Skin of body (tissue), 2 donors: Measurements from ENCODE around the gene MYH10. TPM values are rescaled to one million over a fixed set of nuclear protein-coding genes. Genes with fewer than 3 reads are reported as not detected.

ENCODE experiments used
- DNase-seq: peaks from one replicate; lab custom pipeline; 2025; lab: John Stamatoyannopoulos, UW
- total RNA-seq: library from RNA; depleted of rRNA; stranded (reverse); fragments of >200 nt; gene quantifications from one replicate; pipeline ENCODE4 v1.2.3, GENCODE V29; 2014

MYH10 gene
- total RNA-seq, 1 donor from 2014 or later: 93.5 TPM

- no peak for DNase-seq
Measured at GRCh38 chr17:8499171-8499570, 131.4 kb downstream of the MYH10 start.

- no peak for DNase-seq
Measured at GRCh38 chr17:8496081-8496480, 134.4 kb downstream of the MYH10 start.

GRCh38 chr17:8494506-8495111, 135.9 kb downstream of the MYH10 start:
- DNase-seq: no peak

- DNase-seq: no peak
Measured at GRCh38 chr17:8494021-8494420, 136.5 kb downstream of the MYH10 start.

- DNase-seq: no peak
Measured at GRCh38 chr17:8492121-8492520, 138.4 kb downstream of the MYH10 start.

- DNase-seq: no peak
Measured at GRCh38 chr17:8490256-8491023, 140.1 kb downstream of the MYH10 start.

- DNase-seq: no peak
Measured at GRCh38 chr17:8489841-8490240, 140.7 kb downstream of the MYH10 start.

GRCh38 chr17:8488901-8489300, 141.6 kb downstream of the MYH10 start:
- no peak for DNase-seq

- no peak for DNase-seq
Measured at GRCh38 chr17:8488491-8488890, 142.0 kb downstream of the MYH10 start.

GRCh38 chr17:8487743-8488142, 142.8 kb downstream of the MYH10 start:
- DNase-seq: no peak

- DNase-seq: no peak
Measured at GRCh38 chr17:8487130-8487645, 143.3 kb downstream of the MYH10 start.

- DNase-seq: no peak
Measured at GRCh38 chr17:8485491-8485890, 145.0 kb downstream of the MYH10 start.

- no peak for DNase-seq
Measured at GRCh38 chr17:8484465-8484864, 146.1 kb downstream of the MYH10 start.

GRCh38 chr17:8482546-8482945, 148.0 kb downstream of the MYH10 start:
- no peak for DNase-seq

- DNase-seq: no peak
Measured at GRCh38 chr17:8481703-8482102, 148.8 kb downstream of the MYH10 start.

- DNase-seq: no peak
Measured at GRCh38 chr17:8481089-8481488, 149.4 kb downstream of the MYH10 start.

- DNase-seq: no peak
Measured at GRCh38 chr17:8480011-8480976, 150.2 kb downstream of the MYH10 start.

GRCh38 chr17:8479431-8479947, 151.0 kb downstream of the MYH10 start:
- peak; percentile 43 for DNase-seq

- no peak for DNase-seq
Measured at GRCh38 chr17:8477715-8478441, 152.6 kb downstream of the MYH10 start.

GRCh38 chr17:8477171-8477570, 153.4 kb downstream of the MYH10 start:
- no peak for DNase-seq

GRCh38 chr17:8476741-8477140, 153.8 kb downstream of the MYH10 start:
- no peak for DNase-seq
